Measurements from ENCODE around the gene IQSEC2. TPM values are rescaled to one million over a fixed set of nuclear protein-coding genes. Genes with fewer than 3 reads are reported as not detected.

The IQSEC2 gene
- total RNA-seq, 4 donors from 2014 or later: 16.3 to 24.2 (median 17.5) TPM

DNA sequence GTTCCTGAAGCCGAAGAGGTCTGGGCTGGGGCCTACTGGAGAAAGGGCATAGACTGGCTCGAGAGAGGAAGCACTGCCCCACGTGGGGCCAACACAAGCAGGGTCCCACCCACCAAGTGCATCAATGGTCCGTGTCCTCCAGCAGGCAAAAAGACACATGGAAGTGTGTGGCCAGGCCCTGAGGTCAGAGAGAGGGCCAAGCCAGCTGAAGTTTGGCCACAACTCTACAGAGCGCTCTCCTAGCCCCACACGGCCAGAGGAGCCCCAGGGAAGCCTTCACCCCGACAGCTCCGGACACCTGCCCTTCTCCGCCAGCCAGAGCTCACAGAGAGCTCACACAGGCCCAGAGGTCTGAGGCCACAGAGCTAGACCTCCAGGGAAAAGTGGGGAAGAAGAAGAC lies 47.8 kb downstream of the IQSEC2 start:
- 76% methylated on average over 9 of the region's 9 CpGs; no CpG with 5 or more reads in 1 of the 2 donors for WGBS, 2 donors
- intact Hi-C loops (cut with DNase I; ENCODE audit: low total_unique reads): no loop called here
- no peak overlapping the region for H3K4me3 ChIP-seq (ENCODE audit: low read depth, poor library complexity, severe bottlenecking)
- no peak for TF ChIP-seq POLR2A (IDR thresholded peaks at IDR 0.05)
- TF ChIP-seq, protein P1, sequence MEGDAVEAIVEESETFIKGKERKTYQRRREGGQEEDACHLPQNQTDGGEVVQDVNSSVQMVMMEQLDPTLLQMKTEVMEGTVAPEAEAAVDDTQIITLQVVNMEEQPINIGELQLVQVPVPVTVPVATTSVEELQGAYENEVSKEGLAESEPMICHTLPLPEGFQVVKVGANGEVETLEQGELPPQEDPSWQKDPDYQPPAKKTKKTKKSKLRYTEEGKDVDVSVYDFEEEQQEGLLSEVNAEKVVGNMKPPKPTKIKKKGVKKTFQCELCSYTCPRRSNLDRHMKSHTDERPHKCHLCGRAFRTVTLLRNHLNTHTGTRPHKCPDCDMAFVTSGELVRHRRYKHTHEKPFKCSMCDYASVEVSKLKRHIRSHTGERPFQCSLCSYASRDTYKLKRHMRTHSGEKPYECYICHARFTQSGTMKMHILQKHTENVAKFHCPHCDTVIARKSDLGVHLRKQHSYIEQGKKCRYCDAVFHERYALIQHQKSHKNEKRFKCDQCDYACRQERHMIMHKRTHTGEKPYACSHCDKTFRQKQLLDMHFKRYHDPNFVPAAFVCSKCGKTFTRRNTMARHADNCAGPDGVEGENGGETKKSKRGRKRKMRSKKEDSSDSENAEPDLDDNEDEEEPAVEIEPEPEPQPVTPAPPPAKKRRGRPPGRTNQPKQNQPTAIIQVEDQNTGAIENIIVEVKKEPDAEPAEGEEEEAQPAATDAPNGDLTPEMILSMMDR (IDR thresholded peaks at IDR 0.05): no peak
- no peak for DNase-seq (ENCODE audit: low spot score in 2 of 2)

DNA sequence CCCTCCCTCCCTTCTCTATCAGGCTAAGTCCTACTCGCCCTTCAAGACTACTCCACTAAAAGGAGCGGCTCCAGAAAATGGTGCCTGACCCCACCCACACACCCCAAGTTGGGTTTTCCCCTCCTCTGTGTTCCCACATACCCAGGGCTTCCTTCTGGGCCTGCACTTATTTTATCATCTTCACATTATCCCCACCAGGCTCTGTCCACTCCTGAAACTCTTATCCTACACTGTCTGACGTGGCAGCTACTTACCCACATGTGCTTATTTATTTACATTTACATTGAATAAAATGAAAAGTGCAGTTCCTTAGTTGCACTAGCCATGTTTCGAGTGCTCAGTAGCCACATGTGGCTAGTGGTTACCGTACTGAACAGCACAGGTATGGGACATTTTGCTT lies 51.3 kb downstream of the IQSEC2 start:
- no peak overlapping the region for H3K4me3 ChIP-seq (ENCODE audit: low read depth, poor library complexity, severe bottlenecking)
- TF ChIP-seq POLR2A (IDR thresholded peaks at IDR 0.05): no peak
- TF ChIP-seq, protein P1 (IDR thresholded peaks at IDR 0.05): no peak
- intact Hi-C loops (cut with DNase I; ENCODE audit: low total_unique reads): no loop called here
- WGBS, 2 donors: 73 to 85% methylated on average over 5 of the region's 5 CpGs
- DNase-seq (ENCODE audit: low spot score in 2 of 2): no peak

DNA sequence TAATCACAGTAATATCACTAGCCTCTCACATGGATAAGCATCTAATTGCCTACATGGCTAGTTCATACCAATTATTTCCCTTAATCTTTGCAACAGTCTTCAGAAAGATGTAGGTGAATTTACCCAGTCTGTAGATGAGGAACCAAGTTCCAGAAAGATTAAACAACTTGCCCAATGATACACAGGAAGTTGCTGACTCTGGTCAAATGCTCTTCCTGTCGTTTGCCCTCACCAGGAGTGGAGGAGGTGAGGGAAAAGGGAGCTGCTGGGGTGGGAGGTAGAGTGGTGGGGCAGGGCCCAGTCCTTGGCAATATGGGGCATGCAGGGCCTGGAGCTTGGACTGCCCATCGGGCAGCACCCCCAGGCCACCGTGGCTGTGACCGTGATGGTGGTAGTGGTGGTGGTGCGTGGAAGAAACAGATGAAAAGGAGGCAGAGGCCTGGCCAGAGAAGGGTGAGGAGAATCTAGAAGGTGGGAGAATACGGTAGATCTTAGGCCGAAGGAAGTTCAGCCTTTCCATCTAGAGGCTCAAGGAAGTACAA lies 54.1 kb downstream of the IQSEC2 start:
- 77 to 80% methylated on average over 7 of the region's 7 CpGs for WGBS, 2 donors
- TF ChIP-seq POLR2A (IDR thresholded peaks at IDR 0.05): no peak
- TF ChIP-seq, protein P1 (IDR thresholded peaks at IDR 0.05): no peak
- DNase-seq (ENCODE audit: low spot score in 2 of 2): peak in 1 of 2 donors; percentile 54
- no peak overlapping the region for H3K4me3 ChIP-seq (ENCODE audit: low read depth, poor library complexity, severe bottlenecking)
- intact Hi-C loops (cut with DNase I; ENCODE audit: low total_unique reads): no loop called here

DNA sequence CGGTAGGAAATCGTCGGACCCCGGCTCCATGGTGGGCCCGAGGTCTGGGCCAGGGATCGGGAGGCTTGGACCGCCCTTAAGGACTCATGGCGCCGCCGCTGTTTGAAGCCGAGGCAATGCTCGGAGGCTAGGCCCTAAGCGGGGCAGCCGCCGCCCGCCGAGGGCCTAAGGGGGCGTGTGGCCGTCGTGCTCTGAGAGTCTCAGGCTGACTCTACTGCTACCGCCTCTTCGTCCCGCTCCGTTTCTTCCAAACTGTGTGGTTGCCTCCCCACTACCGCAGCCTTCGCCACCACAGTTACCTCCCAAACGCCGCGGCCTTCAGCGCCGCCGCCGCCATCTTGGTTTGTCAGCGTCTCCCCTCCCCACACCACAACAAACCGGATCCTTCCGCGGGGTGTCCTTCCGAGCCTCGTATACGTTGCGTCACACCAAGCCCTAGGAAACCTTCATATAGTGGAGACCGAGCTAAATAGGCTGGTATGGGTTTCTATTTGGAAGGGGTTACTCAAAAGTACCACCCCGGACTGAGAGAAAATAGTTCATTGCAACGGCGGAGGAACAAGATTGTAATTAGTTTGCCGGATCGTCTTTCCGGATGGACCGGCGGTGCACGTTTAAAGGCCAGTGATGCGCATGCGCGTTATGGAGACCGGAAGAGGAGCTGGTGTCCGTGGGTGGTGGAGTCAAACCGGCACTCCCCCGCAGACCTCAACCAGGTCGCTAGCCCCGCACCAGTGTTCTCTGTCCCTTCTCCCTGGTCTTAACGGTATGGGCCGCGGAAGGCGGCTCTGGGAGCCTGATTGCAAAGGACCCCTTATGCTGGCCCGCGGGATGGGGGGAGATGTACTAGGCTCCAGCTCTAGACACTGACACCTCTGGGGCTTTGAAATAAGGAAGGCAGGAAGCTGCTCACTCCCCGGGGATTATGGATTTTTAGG lies 56.3 kb downstream of the IQSEC2 start, which contains the start of gene KDM5C:
TSS of gene KDM5C (minus strand) at position 348 of the 938 bp plus-strand sequence. CDS start at position 30, 318 bp downstream.
- H3K4me3 ChIP-seq (ENCODE audit: low read depth, poor library complexity, severe bottlenecking): peak within 1 kb of the TSS; percentile 93
- WGBS, 2 donors: 0 to 1% methylated on average over 22 to 65 of the region's 67 CpGs
- peak; percentile 77 to 99 for DNase-seq (ENCODE audit: low spot score in 2 of 2)

DNA sequence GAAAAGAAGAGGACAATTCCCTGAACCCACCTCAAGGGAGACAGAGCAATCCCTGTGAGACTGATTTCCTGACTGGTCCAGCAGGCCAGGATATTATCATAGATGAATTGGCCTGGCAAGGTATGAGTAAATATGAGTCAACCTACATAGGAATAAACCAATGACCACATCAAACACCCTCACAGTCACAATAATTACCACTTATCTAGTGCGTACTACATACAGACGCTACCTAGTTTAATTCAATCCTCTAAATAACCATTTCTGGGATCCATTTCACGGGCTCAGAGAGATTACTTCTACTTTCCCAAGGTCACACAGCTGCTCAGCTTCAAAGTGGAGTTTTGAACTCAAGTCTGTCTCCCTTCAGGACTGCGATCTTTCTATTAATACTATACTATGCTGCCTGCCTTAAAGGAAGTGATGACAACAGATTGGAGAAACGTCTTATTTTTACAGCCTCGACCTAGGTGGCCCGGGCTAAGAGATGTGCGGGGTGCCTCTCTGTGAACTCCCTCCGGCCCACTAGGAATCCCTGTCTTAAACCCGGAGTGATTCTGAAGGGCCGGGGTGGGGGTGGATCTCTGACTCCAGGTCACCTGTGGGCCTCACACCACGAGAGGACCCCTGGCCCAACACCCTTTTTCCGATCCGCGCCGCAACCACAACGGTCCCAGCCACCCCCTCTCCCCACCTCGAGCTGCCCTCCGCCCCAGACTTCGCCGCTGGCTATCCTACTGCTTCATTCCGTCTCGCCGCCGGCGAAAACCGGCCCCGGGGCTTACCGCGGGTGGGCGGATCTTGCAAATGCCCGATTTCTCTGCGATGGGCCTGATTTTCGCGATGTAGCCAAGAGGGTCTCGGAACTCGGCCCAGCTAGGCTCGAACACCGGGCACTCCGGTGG lies 57.2 kb downstream of the IQSEC2 start:
- 1 to 2% methylated on average over 11 to 31 of the region's 40 CpGs for WGBS, 2 donors
- TF ChIP-seq POLR2A (IDR thresholded peaks at IDR 0.05): no peak
- TF ChIP-seq, protein P1 (IDR thresholded peaks at IDR 0.05): no peak
- DNase-seq (ENCODE audit: low spot score in 2 of 2): peak in 1 of 2 donors; percentile 87
- H3K4me3 ChIP-seq (ENCODE audit: low read depth, poor library complexity, severe bottlenecking): peak overlapping the region; percentile 93
- intact Hi-C loops (cut with DNase I; ENCODE audit: low total_unique reads): no loop called here

More for the DNA sequence above, 56.3 kb downstream of the IQSEC2 start, which contains the start of gene KDM5C:
- intact Hi-C loops (cut with DNase I; ENCODE audit: low total_unique reads): no loop called here
- TF ChIP-seq POLR2A (IDR thresholded peaks at IDR 0.05): no peak
- TF ChIP-seq, protein P1 (IDR thresholded peaks at IDR 0.05): no peak
